Activated CD8-positive, alpha-beta memory T cell treated with anti-CD3 and anti-CD28 coated beads, Interleukin-2, amount 50 U/mL, for 1 hour (primary cell): ENCODE measurements around the gene CBX8.

Source experiments
- DNase-seq: peaks from one replicate; pipeline ENCODE4 v3.0.0-alpha.2; 2020; ENCODE audit errors: extremely low read depth

The CBX8 gene

GRCh38 chr17:79796763-79797491 lies at the start of gene CBX8:
Gene CBX8, minus strand, starts transcription at chr17:79797077. Its CDS starts 79 bp downstream, at chr17:79796998.
- peak; percentile 99 for DNase-seq

GRCh38 chr17:79845601-79845949 lies 48.7 kb upstream of the CBX8 start:
- no peak for DNase-seq

- DNase-seq: no peak
These were observed 48.2 kb upstream of the CBX8 start for GRCh38 chr17:79844869-79845600.

GRCh38 chr17:79843816-79844800 lies 47.2 kb upstream of the CBX8 start:
- no peak for DNase-seq

GRCh38 chr17:79843474-79843815 lies 46.6 kb upstream of the CBX8 start:
- no peak for DNase-seq

- DNase-seq: no peak
These were observed 46.0 kb upstream of the CBX8 start for GRCh38 chr17:79842656-79843473.

- DNase-seq: no peak
These were observed 45.3 kb upstream of the CBX8 start for GRCh38 chr17:79842136-79842655.

GRCh38 chr17:79841369-79842135 lies 44.7 kb upstream of the CBX8 start:
- no peak for DNase-seq

GRCh38 chr17:79840989-79841286 lies 44.1 kb upstream of the CBX8 start:
- DNase-seq: no peak

- DNase-seq: no peak
These were observed 43.6 kb upstream of the CBX8 start for GRCh38 chr17:79840269-79840988.

GRCh38 chr17:79839356-79840268 lies 42.7 kb upstream of the CBX8 start, which contains the start of gene CBX4:
Gene CBX4, minus strand, starts transcription at chr17:79839440. Its CDS starts 189 bp downstream, at chr17:79839251.
- DNase-seq: peak; percentile 63

GRCh38 chr17:79838522-79839274 lies 41.8 kb upstream of the CBX8 start:
- DNase-seq: no peak

GRCh38 chr17:79837888-79838521 lies 41.1 kb upstream of the CBX8 start:
- no peak for DNase-seq

GRCh38 chr17:79836972-79837887 lies 40.4 kb upstream of the CBX8 start:
- DNase-seq: no peak

- no peak for DNase-seq
These were observed 39.7 kb upstream of the CBX8 start for GRCh38 chr17:79836510-79836971.

- DNase-seq: no peak
These were observed 39.2 kb upstream of the CBX8 start for GRCh38 chr17:79835953-79836509.
